Heart left ventricle (tissue), 13 donors: ENCODE data around the gene NAIF1.

Source experiments
- CTCF ChIP-seq, 12 donors: fragments of 200-600 bp; sonication (generic) in 4 of 12; IDR thresholded peaks; one replicate each; pipeline versions ENCODE4 v1.5.0 to v1.8.0; 2018 to 2022; ENCODE audit warnings: antibody characterized with exemption in 12 of 12, mild to moderate bottlenecking in 5 of 12
- POLR2A ChIP-seq, 2 donors: fragments of 450-650 bp; IDR thresholded peaks; one replicate each; pipeline ENCODE4 v1.6.1; 2017; ENCODE audit warnings: antibody characterized with exemption in 2 of 2, mild to moderate bottlenecking in 2 of 2, moderate library complexity in 2 of 2
- donor health status: ischemic (EF 13 %, LVEDD 7.1; RV severe dilation, severe dysfunction).
- donor health status: DM: no; HTN: yes; CAD: no.
- donor health status: DM: no; HTN: no; CAD: no.
- donor health status: ischemic (EF 25% LVEDD 6.9; RV normal size, moderate dysfunction).
- donor health status: ischemic (EF 25% LVEDD 5.7; RV mildly dilated, moderate dysfunction).
- donor health status: ischemic (EF 35%, LVEDD 5.7; RV mildly dilated, moderate dysfunction).
- donor health status: nonischemic (EF 11% LVEDD 7.7; RV severe dilation, severe dysfunction).
- donor health status: DM: yes; HTN: yes; CAD: no.
- donor health status: PGD.
- donor health status: ischemic (EF 29% LVEDD 5.4; RV normal size, mild dysfunction).
- donor health status: nonischemic (EF 23%, LVEDD 6.1; RV moderate dilation, normal function).

- no peak for TF ChIP-seq CTCF (IDR thresholded peaks at IDR 0.05)
- TF ChIP-seq POLR2A (IDR thresholded peaks at IDR 0.05), result no peak
These were observed 40.8 kb downstream of the NAIF1 start for GRCh38 chr9:128026255-128026772.
